ENCODE data around the gene RASA3. TPM values are rescaled to one million over a fixed set of nuclear protein-coding genes. Genes with fewer than 3 reads are reported as not detected.

The RASA3 gene
- total RNA-seq, 2 donors from 2014 or later, result 8.6 to 12.5 TPM

DNA sequence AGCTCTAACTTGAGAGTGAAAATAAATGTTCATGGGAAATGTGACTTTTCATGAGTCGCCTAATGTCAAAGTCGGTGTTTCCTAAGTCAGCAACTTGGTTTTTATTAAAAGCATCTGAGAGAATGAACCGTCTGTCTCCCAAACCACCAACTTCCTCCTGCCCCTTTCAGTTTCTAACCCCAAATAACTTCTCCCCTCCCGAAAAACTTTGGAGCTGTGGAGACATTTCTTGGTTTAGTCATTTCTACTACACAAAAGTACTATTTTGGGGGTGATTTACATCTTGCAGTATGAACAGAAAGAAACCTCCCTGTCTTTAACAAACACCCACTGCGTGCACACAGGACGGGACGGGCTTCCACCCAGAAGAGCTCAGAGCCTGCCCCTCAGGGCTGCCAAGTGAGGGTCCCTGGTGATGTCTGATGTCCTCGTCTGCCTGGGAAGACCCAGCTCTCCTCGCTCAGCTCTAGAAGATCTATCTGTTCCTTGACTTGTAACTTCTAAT lies 65.0 kb downstream of the RASA3 start:
- H3K36me3 ChIP-seq, result no peaks in the 10 kb centered on the region
- H3K4me3 ChIP-seq, result no peak overlapping the region
- DNase-seq (ENCODE audit: low spot score), result no peak
- WGBS, result 68% methylated on average over 9 of the region's 9 CpGs
- no peaks in the 10 kb centered on the region for H3K27me3 ChIP-seq (replicated peaks; ENCODE audit: insufficient read depth)
- H3K4me1 ChIP-seq (replicated peaks), result peaks cover 7% of the 10 kb centered on the region
- TF ChIP-seq, protein P1, sequence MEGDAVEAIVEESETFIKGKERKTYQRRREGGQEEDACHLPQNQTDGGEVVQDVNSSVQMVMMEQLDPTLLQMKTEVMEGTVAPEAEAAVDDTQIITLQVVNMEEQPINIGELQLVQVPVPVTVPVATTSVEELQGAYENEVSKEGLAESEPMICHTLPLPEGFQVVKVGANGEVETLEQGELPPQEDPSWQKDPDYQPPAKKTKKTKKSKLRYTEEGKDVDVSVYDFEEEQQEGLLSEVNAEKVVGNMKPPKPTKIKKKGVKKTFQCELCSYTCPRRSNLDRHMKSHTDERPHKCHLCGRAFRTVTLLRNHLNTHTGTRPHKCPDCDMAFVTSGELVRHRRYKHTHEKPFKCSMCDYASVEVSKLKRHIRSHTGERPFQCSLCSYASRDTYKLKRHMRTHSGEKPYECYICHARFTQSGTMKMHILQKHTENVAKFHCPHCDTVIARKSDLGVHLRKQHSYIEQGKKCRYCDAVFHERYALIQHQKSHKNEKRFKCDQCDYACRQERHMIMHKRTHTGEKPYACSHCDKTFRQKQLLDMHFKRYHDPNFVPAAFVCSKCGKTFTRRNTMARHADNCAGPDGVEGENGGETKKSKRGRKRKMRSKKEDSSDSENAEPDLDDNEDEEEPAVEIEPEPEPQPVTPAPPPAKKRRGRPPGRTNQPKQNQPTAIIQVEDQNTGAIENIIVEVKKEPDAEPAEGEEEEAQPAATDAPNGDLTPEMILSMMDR (IDR thresholded peaks at IDR 0.05), result no peak
- TF ChIP-seq POLR2AphosphoS5 (IDR thresholded peaks at IDR 0.05), result no peak
- TF ChIP-seq POLR2A (IDR thresholded peaks at IDR 0.05), result no peak
- H3K27ac ChIP-seq, result peak overlapping the region; percentile 81
- intact Hi-C loops (cut with DNase I), result loop anchor here (2.0 kb wide), 1 partner anchor 67 kb away; no protein-coding TSS in a partner anchor
- H3K9me3 ChIP-seq, result no peaks in the 10 kb centered on the region

DNA sequence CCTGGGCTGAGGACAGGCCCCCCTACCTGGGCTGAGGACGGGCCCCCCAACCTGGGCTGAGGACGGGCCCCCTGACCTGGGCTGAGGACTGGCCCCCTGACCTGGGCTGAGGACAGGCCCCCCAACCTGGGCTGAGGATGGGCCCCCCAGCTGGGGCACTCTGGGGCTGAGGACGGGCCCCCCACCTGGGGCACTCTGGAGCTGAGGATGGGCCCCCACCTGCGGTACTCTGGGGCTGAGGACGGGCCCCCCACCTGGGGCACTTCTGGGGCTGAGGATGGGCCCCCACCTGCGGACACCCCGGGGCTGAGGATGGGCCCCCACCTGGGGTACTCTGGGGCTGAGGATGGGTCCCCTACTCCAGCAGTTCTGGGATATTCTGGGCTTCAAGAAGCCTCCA lies 65.5 kb downstream of the RASA3 start:
- Histone ChIP-seq H3K4me1 (replicated peaks) (peaks cover 7% of the 10 kb centered on the region), H3K27me3 (replicated peaks; ENCODE audit: insufficient read depth) (no peaks in the 10 kb centered on the region), H3K9me3 (no peaks in the 10 kb centered on the region), H3K4me3 (no peak overlapping the region), H3K36me3 (no peaks in the 10 kb centered on the region), H3K27ac (peak overlapping the region; percentile 81)
- WGBS, result 100% methylated on average over 1 of the region's 7 CpGs
- intact Hi-C loops (cut with DNase I), result loop anchor here (2.0 kb wide), 1 partner anchor 68 kb away; no protein-coding TSS in a partner anchor
- TF ChIP-seq POLR2A (IDR thresholded peaks at IDR 0.05) (no peak), POLR2AphosphoS5 (IDR thresholded peaks at IDR 0.05) (no peak)
- TF ChIP-seq, protein P1 (IDR thresholded peaks at IDR 0.05), result no peak
- DNase-seq (ENCODE audit: low spot score), result no peak

DNA sequence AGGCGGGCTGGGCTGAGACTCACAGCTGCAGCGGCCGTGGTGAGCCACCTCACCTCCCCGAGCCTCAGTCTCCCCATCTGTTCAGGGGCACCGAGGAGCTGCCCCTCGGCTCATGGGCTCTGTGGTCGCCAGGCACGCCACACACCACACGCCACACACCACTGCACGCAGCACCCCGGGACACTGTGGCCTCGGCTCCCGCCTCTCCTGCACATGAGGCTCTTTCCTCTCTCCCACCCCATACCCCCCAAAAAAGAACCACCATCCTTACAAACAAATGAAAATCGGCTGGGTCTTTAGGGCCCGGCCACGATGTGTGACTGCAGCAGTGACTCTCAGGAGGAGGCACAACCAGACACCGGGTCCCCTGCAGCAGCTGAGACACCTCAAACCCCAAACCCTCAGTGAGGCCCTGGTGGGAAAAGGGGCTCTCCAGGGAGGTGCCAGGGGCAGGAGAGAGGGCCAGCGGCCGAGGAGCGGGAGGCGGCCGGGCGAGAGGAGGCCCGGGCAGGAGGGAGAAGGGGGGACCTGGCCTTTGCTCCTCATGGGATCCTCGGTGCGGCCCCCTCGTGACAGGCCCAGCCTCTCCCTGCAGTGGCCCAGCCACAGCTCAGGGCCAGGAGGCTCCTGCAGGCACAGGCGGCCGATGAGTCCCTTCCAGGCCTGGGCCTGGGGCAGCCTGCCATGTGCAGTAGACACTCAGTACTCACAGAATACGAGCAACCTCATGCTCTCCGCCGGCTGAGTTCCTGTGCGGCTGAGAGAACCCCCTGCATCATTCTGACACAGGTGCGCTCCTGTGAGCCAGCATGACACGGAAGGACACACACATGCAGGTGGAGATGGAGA lies 66.3 kb downstream of the RASA3 start:
- no peak overlapping the region for H3K4me3 ChIP-seq
- H3K27ac ChIP-seq, result peak overlapping the region; percentile 81
- TF ChIP-seq, protein P1 (IDR thresholded peaks at IDR 0.05), result no peak
- TF ChIP-seq POLR2A (IDR thresholded peaks at IDR 0.05), result no peak
- TF ChIP-seq POLR2AphosphoS5 (IDR thresholded peaks at IDR 0.05), result no peak
- H3K9me3 ChIP-seq, result no peaks in the 10 kb centered on the region
- intact Hi-C loops (cut with DNase I), result loop anchor here (2.0 kb wide), 1 partner anchor 69 kb away; no protein-coding TSS in a partner anchor
- 85% methylated on average over 30 of the region's 35 CpGs for WGBS
- H3K36me3 ChIP-seq, result no peaks in the 10 kb centered on the region
- DNase-seq (ENCODE audit: low spot score), result no peak
- H3K4me1 ChIP-seq (replicated peaks), result peaks cover 7% of the 10 kb centered on the region
- H3K27me3 ChIP-seq (replicated peaks; ENCODE audit: insufficient read depth), result no peaks in the 10 kb centered on the region

DNA sequence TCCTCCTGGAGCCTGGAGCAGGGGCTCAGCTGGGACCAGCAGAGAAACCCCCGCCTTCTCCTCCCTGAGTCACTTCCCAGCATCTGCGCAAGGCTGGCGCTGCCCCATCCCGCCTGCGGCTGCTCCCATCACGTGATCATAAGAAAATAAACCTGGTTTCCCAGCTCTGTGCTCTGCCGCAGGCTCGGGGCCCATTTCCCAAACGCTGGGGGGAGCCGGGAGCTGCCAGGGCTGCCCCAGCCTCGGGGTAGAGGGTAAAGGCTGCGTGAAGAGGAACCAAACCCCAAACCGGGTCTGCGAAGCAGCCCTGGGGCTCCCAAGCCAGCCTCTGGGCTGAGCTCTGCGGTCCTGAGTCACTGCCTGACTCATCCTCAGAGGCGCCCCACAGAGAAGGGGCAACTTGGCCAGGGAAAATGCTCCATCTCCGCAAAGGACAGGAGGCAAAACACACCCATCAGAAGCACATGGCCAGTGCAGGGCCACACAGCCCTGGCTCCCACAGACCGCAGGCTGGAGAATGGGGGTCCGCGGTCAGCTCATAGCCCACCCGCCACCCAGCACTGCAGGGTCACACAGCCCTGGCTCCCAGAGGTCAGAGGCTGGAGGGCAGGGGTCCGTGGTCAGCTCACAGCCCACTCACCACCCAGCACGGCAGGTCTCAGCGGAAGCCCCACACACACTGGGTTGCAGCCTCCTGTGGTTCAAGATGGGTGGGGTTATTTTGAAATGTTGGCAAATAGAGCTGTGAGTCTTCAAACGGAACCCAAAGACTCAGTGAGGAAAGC lies 67.1 kb downstream of the RASA3 start:
- no peaks in the 10 kb centered on the region for H3K27me3 ChIP-seq (replicated peaks; ENCODE audit: insufficient read depth)
- H3K4me1 ChIP-seq (replicated peaks), result peaks cover 7% of the 10 kb centered on the region
- no peaks in the 10 kb centered on the region for H3K9me3 ChIP-seq
- H3K36me3 ChIP-seq, result no peaks in the 10 kb centered on the region
- peak overlapping the region; percentile 81 for H3K27ac ChIP-seq
- DNase-seq (ENCODE audit: low spot score), result peak; percentile 83
- intact Hi-C loops (cut with DNase I), result no loop called here
- WGBS, result 17% methylated on average over 25 of the region's 25 CpGs
- TF ChIP-seq POLR2AphosphoS5 (IDR thresholded peaks at IDR 0.05) (peak; percentile 91), POLR2A (IDR thresholded peaks at IDR 0.05) (peak; percentile 35)
- TF ChIP-seq, protein P1 (IDR thresholded peaks at IDR 0.05), result peak in 1 of 4 experiments; percentile 15
- peak overlapping the region; percentile 8 to 23 for H3K4me3 ChIP-seq
